ENCODE results near the gene APCDD1.

Gene APCDD1

DNA sequence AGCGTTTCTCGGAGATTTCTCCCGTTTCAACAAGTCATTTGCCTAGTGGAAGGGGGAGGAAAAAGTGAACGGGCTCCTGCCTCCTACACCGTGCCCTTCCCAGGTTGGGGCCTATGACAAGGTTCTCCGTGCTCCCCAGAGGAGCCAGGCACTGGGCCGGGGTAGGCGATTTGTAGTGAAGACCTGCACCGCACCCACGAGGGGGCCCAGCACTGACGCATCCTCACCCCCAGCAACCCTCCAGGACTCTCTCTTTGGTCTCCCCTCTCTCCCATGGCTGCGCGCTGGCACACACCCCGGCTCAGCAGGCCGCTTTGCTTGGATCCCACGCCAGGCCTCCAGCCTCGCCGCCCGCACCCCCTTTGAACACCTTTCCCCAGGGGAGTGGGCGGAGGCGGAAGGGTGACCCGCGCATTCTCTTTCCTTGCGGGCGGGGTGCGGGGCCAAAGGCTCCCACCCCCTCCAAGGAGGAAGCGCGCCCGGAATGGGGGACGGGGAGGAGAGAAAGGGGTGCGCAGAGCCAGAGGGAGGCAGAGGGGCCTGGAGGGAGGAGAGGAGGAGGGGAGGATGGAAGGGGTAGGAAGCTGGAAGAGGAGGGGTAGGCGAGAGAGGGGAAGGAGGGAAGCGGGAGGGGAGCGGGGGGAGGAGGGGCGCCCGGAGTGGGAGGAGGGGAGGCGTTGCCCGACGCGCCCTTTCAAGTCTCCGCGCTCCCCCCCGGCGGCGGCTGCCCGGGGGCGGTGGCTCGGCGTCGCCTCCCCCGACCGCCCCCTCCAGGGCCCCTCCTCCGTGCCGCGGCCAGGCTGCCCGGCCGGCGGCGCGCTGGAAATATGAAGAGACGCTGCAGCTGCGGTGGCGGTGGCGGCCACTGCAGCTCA, at the start of gene APCDD1:
Gene APCDD1 (plus strand): TSS at position 830 of the 875 bp plus-strand sequence. CDS start 347 bp downstream, outside the sequence.
- DNase-seq (ENCODE audit: low spot score) = no peak

DNA sequence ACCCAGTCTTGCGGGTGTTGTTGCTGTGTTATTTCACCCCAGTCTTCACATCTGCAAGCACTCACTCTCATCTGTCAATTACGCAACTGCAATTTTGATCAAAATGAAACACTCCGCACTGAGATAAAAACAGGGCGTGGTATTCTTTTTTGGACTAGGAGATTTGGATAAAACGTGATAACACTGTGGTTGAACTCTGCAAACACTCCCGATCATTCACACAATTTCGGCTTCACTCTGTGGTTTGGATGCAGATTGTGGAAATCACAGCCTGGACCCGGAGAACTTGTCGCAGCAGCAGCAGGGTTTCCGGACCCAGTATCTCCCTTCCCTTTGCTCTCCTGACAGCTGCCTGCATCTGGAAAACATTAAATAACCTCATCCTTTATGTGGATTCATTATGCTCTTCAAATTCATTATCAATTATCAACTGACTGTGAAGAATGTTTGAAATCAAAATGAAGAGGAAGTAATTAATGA, 49.4 kb upstream of the APCDD1 start:
- DNase-seq (ENCODE audit: low spot score) = no peak

GRCh38 chr18:10405816-10406663, 48.4 kb upstream of the APCDD1 start:
- no peak for DNase-seq (ENCODE audit: low spot score)

DNA sequence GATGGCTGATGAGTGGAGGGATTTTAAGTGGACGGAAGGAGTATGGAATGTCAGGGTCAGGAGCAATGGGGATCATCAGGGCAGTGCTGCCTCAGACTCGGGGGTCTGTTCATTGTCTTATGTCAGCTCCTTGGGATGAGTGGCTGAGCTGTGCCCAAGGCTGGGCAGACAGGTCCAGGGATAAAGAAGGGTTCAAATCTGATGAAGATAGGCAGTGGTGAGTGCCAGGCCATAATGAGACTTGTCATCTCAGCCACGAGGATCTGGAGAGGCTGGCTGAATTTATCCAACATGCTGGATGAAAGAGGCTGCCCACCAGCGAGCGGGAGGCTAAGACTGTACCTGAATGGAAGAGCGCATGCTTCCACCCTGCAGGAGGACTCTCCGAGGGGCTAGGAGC, 46.3 kb upstream of the APCDD1 start:
- no peak for DNase-seq (ENCODE audit: low spot score)

DNA sequence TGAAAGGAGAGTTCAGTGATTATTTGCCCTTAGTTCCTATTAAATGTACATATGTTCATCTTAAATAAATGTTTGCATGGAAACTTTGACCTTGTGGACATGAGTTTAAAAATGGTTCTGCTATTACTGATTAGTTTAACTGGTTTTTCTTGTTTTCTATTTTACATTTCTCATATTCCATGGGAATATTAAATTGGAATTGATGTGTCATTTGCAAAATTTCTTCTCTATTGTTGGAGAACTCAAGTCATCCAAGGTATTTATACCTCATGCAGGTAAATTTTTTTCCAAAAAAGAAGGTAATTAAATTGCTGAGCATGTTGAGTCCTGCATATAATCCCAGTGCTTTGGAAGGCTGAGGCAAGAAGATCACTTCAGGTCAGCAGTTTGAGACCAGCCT, 45.4 kb upstream of the APCDD1 start:
- no peak for DNase-seq (ENCODE audit: low spot score)

- DNase-seq (ENCODE audit: low spot score) = no peak
Observed at GRCh38 chr18:10410472-10411308, 43.7 kb upstream of the APCDD1 start.

GRCh38 chr18:10412933-10413332, 41.5 kb upstream of the APCDD1 start:
- DNase-seq (ENCODE audit: low spot score) = no peak

DNA sequence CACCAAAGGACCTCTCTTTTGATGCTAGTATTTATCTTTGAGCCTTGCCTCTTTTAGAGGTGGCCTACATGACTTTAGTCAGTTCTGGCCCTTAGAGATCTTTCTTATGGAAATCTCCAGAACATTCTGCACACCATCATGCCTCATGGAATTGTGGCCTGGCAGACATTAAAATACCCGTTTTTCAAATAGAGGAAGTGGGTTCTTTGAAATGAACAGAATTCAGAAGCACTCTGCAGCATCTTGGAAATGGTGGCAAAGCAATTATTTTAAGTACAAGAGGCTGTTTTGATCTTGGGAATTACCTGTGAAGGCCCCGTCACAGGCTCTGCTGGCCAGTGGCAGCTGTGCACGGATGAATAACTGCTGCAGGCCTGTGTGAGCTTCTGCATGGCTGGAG, 40.7 kb upstream of the APCDD1 start:
- no peak for DNase-seq (ENCODE audit: low spot score)

- DNase-seq (ENCODE audit: low spot score) = no peak
Observed at GRCh38 chr18:10414293-10414842, 40.1 kb upstream of the APCDD1 start.

DNA sequence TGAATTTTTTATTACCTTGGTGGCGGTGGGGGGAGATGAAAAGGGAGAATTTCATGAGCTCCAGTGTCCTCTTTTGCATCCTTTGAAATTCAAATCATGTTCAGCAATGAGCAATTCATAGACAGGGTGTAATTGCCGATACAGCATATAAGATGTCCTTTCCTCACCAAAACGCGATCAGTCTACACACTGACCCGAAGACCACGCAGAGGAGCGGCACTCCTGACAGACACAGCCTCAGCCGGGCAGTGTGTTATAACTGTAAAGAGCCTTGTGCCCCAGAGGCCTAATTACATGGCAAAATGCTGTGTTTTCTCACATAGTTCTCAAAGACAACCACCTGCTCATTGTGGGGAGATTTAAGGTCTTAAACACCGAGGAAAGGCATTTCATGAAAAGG, 38.4 kb upstream of the APCDD1 start:
- DNase-seq (ENCODE audit: low spot score) = no peak

DNA sequence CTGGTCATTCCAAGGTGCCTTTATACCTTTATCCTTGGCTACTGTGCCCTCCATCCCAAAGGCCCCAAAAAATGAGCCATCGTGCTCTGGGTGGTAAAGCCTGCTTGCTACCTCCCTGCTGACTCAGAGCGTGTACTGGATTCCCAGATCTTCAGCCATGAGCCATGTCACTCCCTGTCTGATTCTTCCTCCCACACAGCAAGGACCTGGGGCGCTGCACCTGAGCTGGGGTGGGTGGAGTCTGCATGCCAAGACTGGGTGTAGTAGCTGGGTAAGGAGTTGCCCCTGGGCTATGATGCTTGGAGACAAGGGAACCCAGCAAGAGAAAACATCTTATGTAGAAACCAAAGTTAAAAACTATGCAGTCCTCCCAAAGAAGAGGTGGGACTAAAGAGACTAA, 37.2 kb upstream of the APCDD1 start:
- no peak for DNase-seq (ENCODE audit: low spot score)

- no peak for DNase-seq (ENCODE audit: low spot score)
Observed at GRCh38 chr18:10417664-10418063, 36.8 kb upstream of the APCDD1 start.

GRCh38 chr18:10418836-10419235, 35.6 kb upstream of the APCDD1 start:
- DNase-seq (ENCODE audit: low spot score) = no peak

- no peak for DNase-seq (ENCODE audit: low spot score)
Observed at GRCh38 chr18:10419420-10420103, 34.9 kb upstream of the APCDD1 start.

- no peak for DNase-seq (ENCODE audit: low spot score)
Observed at GRCh38 chr18:10420561-10421352, 33.7 kb upstream of the APCDD1 start.

- no peak for DNase-seq (ENCODE audit: low spot score)
Observed at GRCh38 chr18:10421859-10422258, 32.6 kb upstream of the APCDD1 start.

DNA sequence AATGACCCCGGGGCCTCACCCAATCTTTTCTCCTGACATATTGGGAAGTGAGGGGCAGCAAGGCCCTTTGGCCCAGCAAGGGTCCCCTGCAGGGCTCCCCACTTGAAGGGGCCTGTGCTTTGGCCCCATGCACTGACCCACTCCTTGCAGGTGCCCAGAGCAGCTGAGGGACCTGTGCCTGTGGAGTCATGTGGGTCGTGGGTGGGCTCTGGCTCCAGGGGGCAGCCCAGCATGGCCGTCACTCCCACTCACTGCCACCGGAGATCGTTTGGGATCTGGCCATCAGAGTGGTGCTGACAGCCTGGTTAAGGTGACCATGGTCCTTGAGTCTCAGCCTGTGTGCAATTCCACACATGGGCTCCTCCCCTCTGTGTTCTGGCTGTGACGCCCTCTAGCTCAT, 31.7 kb upstream of the APCDD1 start:
- no peak for DNase-seq (ENCODE audit: low spot score)

DNA sequence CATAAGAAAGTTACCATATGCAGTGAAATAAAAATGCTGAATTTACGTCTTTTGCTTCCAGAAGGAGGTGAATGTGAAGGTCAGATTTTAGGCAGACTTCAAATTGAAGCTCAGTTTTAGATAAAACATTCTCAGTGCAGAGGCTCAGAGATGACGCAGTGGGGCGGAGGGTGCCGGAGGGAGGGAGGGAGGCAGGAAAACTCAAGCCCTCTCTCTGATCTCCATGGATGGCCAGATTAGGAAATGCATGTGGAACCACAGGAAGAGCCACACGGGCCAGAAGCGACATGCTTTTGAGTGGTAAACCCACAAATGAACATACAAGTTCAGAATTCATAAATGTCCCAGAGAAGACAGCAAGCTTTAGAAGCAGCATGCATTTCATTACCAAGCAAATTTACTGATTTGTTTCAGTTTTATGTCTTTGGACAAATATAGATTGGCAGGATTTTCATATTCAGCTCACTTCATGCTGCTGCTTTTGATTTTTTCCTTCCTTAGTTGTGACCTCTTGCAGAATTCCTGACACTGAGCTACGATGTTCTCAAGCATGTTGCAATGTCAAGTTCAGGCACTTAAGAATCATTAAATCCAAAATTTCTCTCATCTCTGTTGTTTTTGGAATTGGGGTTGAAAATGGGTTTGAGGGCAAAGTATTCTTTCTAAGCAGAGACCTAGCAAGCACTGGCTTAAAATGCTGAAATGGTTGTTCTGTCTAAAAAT, 29.7 kb upstream of the APCDD1 start:
- DNase-seq (ENCODE audit: low spot score) = no peak

DNA sequence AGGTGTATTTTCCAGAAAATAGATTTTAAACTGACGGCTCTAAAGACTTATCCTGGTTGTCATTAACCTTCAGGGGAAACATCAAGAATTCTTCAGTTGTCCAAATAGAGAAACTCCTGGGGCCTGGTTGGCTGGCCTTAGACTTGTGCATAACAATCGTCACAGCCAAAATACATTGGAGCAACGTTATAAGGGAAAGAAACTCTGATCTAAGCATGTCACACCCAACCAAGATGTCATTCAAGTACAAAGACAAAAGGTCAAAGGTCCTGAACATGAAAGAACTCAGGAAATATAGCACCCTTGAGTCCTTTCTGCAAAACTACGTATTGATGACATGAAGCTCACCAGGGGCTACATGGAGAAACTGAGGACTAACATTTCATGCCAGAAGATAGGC, 23.8 kb upstream of the APCDD1 start:
- no peak for DNase-seq (ENCODE audit: low spot score)

- no peak for DNase-seq (ENCODE audit: low spot score)
Observed at GRCh38 chr18:10431680-10432079, 22.8 kb upstream of the APCDD1 start.

Measured in CD4-positive, alpha-beta T cell treated with Interleukin-6 at 100 ng/mL for 8 hours (primary cell).